ENCODE data around the gene AKIP1. TPM values are rescaled to one million over a fixed set of nuclear protein-coding genes. Genes with fewer than 3 reads are reported as not detected.

The AKIP1 gene
- total and polyA plus RNA-seq, 2 experiments from 2014 or later = 41.1 to 49.6 TPM

DNA sequence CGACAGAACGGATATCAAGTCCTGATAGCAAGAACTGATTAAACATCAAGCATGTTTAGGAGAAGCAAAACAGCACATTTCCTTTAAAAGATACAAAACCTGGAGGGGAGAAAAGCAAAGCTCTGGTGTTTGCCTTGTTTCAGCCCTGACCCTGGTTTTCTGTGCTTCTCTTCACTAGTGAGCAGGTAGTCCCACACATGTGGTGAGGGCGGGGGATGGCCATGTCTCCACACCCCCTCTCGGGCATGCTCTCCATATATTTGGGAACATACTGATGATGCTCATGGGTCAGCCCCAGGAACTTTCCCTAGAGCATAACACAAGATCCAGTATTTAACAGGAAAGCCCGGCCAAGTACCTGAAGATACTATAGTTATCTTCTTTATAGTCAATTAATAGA is 11.7 kb downstream of the AKIP1 start:
- no peak overlapping the region for H3K27ac ChIP-seq
- H3K36me3 ChIP-seq (ENCODE audit: low read depth) = peaks cover 32% of the 10 kb centered on the region; the same call in 1 of the 2 replicates
- H3K27me3 ChIP-seq (replicated peaks; ENCODE audit: insufficient read depth) = no peaks in the 10 kb centered on the region
- H3K4me3 ChIP-seq = no peak overlapping the region
- no peak for TF ChIP-seq EZH2 (IDR thresholded peaks at IDR 0.05; ENCODE audit: insufficient read depth, poor library complexity, severe bottlenecking)
- peaks cover 13% of the 10 kb centered on the region for H3K4me1 ChIP-seq (ENCODE audit: insufficient read depth)
- H3K79me2 ChIP-seq (ENCODE audit: insufficient read depth) = no peaks in the 10 kb centered on the region
- H3K9me3 ChIP-seq (ENCODE audit: low read depth) = no peaks in the 10 kb centered on the region
- no peak overlapping the region for H3K4me2 ChIP-seq (ENCODE audit: unreplicated experiment)
- in situ Hi-C loops (cut with MboI) = no loop called here
- no peaks in the 10 kb centered on the region for H4K20me1 ChIP-seq (ENCODE audit: insufficient read depth)
- H2AFZ ChIP-seq = no peak overlapping the region
- no peak for DNase-seq
- no peak overlapping the region for H3K9ac ChIP-seq
- H3F3A ChIP-seq (ENCODE audit: insufficient read depth) = peaks cover 5% of the 10 kb centered on the region
- WGBS, 2 experiments (ENCODE audit: low coverage in 1 of 2, low lambda C conversion rate in 2 of 2, missing lambda C conversion rate in 2 of 2) = 84 to 87% methylated on average over 5 of the region's 5 CpGs
- no peaks in the 10 kb centered on the region for H3K9me2 ChIP-seq (ENCODE audit: insufficient read depth)

- DNase-seq = no peak
- no peak overlapping the region for H3K4me3 ChIP-seq
- in situ Hi-C loops (cut with MboI) = no loop called here
- no peaks in the 10 kb centered on the region for H4K20me1 ChIP-seq (ENCODE audit: insufficient read depth)
- no peak overlapping the region for H3K9ac ChIP-seq
- no peaks in the 10 kb centered on the region for H3K79me2 ChIP-seq (ENCODE audit: insufficient read depth)
- no peak for TF ChIP-seq EZH2 (IDR thresholded peaks at IDR 0.05; ENCODE audit: insufficient read depth, poor library complexity, severe bottlenecking)
- no peaks in the 10 kb centered on the region for H3K9me3 ChIP-seq (ENCODE audit: low read depth)
- no peak overlapping the region for H3K27ac ChIP-seq
- H3K36me3 ChIP-seq (ENCODE audit: low read depth) = peaks cover 8% of the 10 kb centered on the region; the same call in 1 of the 2 replicates
- H3K9me2 ChIP-seq (ENCODE audit: insufficient read depth) = no peaks in the 10 kb centered on the region
- H3K4me1 ChIP-seq (ENCODE audit: insufficient read depth) = peaks cover 21% of the 10 kb centered on the region
- no peak overlapping the region for H3K4me2 ChIP-seq (ENCODE audit: unreplicated experiment)
- WGBS, 2 experiments (ENCODE audit: low coverage in 1 of 2, low lambda C conversion rate in 2 of 2, missing lambda C conversion rate in 2 of 2) = 93 to 96% methylated on average over 5 of the region's 5 CpGs
- peaks cover 8% of the 10 kb centered on the region for H3F3A ChIP-seq (ENCODE audit: insufficient read depth)
- H3K27me3 ChIP-seq (replicated peaks; ENCODE audit: insufficient read depth) = no peaks in the 10 kb centered on the region
- no peak overlapping the region for H2AFZ ChIP-seq
Measured at GRCh38 chr11:8925711-8926110, 14.7 kb downstream of the AKIP1 start.

DNA sequence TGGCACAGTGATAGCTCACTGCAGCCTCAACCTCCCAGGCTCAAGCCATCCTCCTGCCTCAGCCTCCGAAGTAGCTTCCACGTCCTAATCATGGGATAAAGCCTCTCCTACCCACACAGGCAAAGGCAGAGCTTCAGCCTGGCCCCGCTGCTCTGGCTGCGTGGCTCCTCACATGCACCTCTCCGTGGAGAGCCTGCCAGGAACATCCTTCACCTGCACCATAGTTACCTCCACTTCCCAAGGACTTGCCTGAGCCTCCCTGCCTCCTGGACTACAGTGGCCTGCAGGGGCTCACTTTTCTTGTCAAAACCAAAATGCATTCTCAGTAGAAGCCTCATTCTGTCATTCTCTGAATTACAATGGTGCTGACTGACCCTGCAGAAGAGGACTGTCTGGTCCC is 15.2 kb downstream of the AKIP1 start:
- in situ Hi-C loops (cut with MboI) = no loop called here
- H3F3A ChIP-seq (ENCODE audit: insufficient read depth) = peaks cover 8% of the 10 kb centered on the region
- no peaks in the 10 kb centered on the region for H3K79me2 ChIP-seq (ENCODE audit: insufficient read depth)
- no peaks in the 10 kb centered on the region for H3K9me3 ChIP-seq (ENCODE audit: low read depth)
- TF ChIP-seq EZH2 (IDR thresholded peaks at IDR 0.05; ENCODE audit: insufficient read depth, poor library complexity, severe bottlenecking) = no peak
- TF ChIP-seq EZH2phosphoT487 (IDR thresholded peaks at IDR 0.05; ENCODE audit: insufficient read depth, low read depth) = no peak
- no peaks in the 10 kb centered on the region for H3K27me3 ChIP-seq (replicated peaks; ENCODE audit: insufficient read depth)
- no peak overlapping the region for H3K4me2 ChIP-seq (ENCODE audit: unreplicated experiment)
- H3K27ac ChIP-seq = no peak overlapping the region
- DNase-seq = no peak
- no peaks in the 10 kb centered on the region for H3K9me2 ChIP-seq (ENCODE audit: insufficient read depth)
- no peak overlapping the region for H3K4me3 ChIP-seq
- H3K4me1 ChIP-seq (ENCODE audit: insufficient read depth) = peaks cover 25% of the 10 kb centered on the region
- H3K9ac ChIP-seq = no peak overlapping the region
- peaks cover 7% of the 10 kb centered on the region; the same call in 1 of the 2 replicates for H3K36me3 ChIP-seq (ENCODE audit: low read depth)
- 94 to 97% methylated on average over 5 of the region's 5 CpGs for WGBS, 2 experiments (ENCODE audit: low coverage in 1 of 2, low lambda C conversion rate in 2 of 2, missing lambda C conversion rate in 2 of 2)
- no peaks in the 10 kb centered on the region for H4K20me1 ChIP-seq (ENCODE audit: insufficient read depth)
- no peak overlapping the region for H2AFZ ChIP-seq

DNA sequence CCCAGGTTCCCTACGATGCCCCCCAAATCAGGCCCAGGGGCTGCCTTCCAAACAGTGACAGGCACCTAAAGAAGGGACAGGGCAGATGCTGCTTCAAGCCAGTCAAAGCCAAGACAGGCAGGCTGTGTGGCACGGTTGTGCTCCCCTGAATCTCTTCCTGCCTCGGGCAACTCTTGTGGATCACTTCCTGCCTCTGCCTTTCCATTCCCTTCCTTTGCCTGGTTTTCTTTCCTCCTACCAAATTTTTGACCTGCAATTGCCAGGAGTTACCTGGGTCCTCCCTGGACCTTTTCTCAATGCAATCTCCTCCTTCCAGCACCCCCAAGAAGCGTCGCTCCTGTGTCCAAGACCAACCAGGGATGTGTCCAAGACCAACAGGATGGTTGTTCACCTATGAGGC is 16.2 kb downstream of the AKIP1 start:
- no peaks in the 10 kb centered on the region for H3K9me2 ChIP-seq (ENCODE audit: insufficient read depth)
- H3K27me3 ChIP-seq (replicated peaks; ENCODE audit: insufficient read depth) = no peaks in the 10 kb centered on the region
- no peaks in the 10 kb centered on the region for H3K9me3 ChIP-seq (ENCODE audit: low read depth)
- no peaks in the 10 kb centered on the region for H3K36me3 ChIP-seq (ENCODE audit: low read depth)
- H3K4me3 ChIP-seq = no peak overlapping the region
- H3K9ac ChIP-seq = no peak overlapping the region
- no peak for DNase-seq
- H3K79me2 ChIP-seq (ENCODE audit: insufficient read depth) = no peaks in the 10 kb centered on the region
- H3K4me1 ChIP-seq (ENCODE audit: insufficient read depth) = peaks cover 25% of the 10 kb centered on the region
- no peak for TF ChIP-seq EZH2phosphoT487 (IDR thresholded peaks at IDR 0.05; ENCODE audit: insufficient read depth, low read depth)
- no peak for TF ChIP-seq EZH2 (IDR thresholded peaks at IDR 0.05; ENCODE audit: insufficient read depth, poor library complexity, severe bottlenecking)
- in situ Hi-C loops (cut with MboI) = no loop called here
- H4K20me1 ChIP-seq (ENCODE audit: insufficient read depth) = no peaks in the 10 kb centered on the region
- no peak overlapping the region for H2AFZ ChIP-seq
- H3F3A ChIP-seq (ENCODE audit: insufficient read depth) = peaks cover 8% of the 10 kb centered on the region
- H3K4me2 ChIP-seq (ENCODE audit: unreplicated experiment) = no peak overlapping the region
- 87 to 91% methylated on average over 5 of the region's 5 CpGs for WGBS, 2 experiments (ENCODE audit: low coverage in 1 of 2, low lambda C conversion rate in 2 of 2, missing lambda C conversion rate in 2 of 2)
- no peak overlapping the region for H3K27ac ChIP-seq

GRCh38 chr11:8928205-8928604 is 17.2 kb downstream of the AKIP1 start:
- no peak for DNase-seq
- Histone ChIP-seq H3K4me3 (no peak overlapping the region), H3K9ac (no peak overlapping the region), H3K9me2 (ENCODE audit: insufficient read depth) (no peaks in the 10 kb centered on the region), H2AFZ (no peak overlapping the region), H3K4me2 (ENCODE audit: unreplicated experiment) (no peak overlapping the region), H4K20me1 (ENCODE audit: insufficient read depth) (no peaks in the 10 kb centered on the region), H3K79me2 (ENCODE audit: insufficient read depth) (no peaks in the 10 kb centered on the region), H3K27ac (no peak overlapping the region), H3F3A (ENCODE audit: insufficient read depth) (peaks cover 8% of the 10 kb centered on the region), H3K4me1 (ENCODE audit: insufficient read depth) (peaks cover 25% of the 10 kb centered on the region), H3K27me3 (replicated peaks; ENCODE audit: insufficient read depth) (no peaks in the 10 kb centered on the region), H3K9me3 (ENCODE audit: low read depth) (no peaks in the 10 kb centered on the region), H3K36me3 (ENCODE audit: low read depth) (no peaks in the 10 kb centered on the region)
- 96 to 97% methylated on average over 4 of the region's 4 CpGs for WGBS, 2 experiments (ENCODE audit: low coverage in 1 of 2, low lambda C conversion rate in 2 of 2, missing lambda C conversion rate in 2 of 2)
- in situ Hi-C loops (cut with MboI) = no loop called here
- TF ChIP-seq EZH2 (IDR thresholded peaks at IDR 0.05; ENCODE audit: insufficient read depth, poor library complexity, severe bottlenecking) = no peak
- TF ChIP-seq EZH2phosphoT487 (IDR thresholded peaks at IDR 0.05; ENCODE audit: insufficient read depth, low read depth) = no peak
